ENCODE results near the gene MUC5B.

MUC5B gene

GRCh38 chr11:1285316-1285744 lies 62.5 kb downstream of the MUC5B start:
- H3K4me3 ChIP-seq (ENCODE audit: low read length): no peak overlapping the region
- no peak for TF ChIP-seq CTCF (conservative IDR thresholded peaks at IDR 0.05; ENCODE audit: low read depth, low read length)
- no peak for DNase-seq (ENCODE audit: low read depth)

DNA sequence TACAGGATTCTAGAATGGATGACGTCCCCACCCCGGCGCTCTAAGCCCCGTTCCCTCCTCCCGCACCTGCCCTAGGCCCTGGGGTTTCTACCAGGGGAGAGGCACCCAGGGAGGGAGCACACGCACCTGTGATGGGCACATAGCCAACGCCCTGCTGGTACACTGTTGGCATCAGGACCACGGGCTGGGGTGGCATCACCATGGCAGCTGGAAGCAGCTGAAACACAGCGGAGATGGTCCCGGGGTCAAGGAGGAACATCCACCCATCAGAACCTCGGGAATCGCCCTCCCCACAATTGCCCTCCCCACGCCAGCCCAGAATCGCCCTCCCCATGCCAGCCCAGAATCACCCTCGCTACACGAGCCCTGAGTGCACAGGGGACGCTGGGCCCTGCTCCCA lies 63.0 kb downstream of the MUC5B start:
- H3K4me3 ChIP-seq (ENCODE audit: low read length): no peak overlapping the region
- TF ChIP-seq CTCF (conservative IDR thresholded peaks at IDR 0.05; ENCODE audit: low read depth, low read length): no peak
- no peak for DNase-seq (ENCODE audit: low read depth)

DNA sequence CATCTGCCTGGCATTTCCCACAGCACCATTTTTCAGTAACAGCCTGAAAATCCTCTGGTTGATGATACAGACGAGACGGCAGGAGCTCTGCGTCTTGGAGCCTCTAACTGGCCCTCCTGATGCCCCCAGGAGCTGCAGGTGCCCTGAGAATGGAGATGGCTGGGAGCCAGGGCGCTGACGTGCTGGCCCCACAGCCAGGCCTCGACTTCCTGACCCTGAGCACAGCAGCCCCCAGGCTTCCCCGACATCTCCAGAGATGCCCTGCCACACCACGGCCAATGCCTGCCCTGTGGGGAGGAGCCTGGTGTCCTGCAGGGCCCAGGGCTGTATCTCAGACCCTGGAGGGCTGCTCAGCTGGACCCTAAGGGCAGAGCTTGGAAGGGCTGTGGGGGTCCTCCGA lies 65.1 kb downstream of the MUC5B start:
- no peak for TF ChIP-seq CTCF (conservative IDR thresholded peaks at IDR 0.05; ENCODE audit: low read depth, low read length)
- no peak for DNase-seq (ENCODE audit: low read depth)
- no peak overlapping the region for H3K4me3 ChIP-seq (ENCODE audit: low read length)

DNA sequence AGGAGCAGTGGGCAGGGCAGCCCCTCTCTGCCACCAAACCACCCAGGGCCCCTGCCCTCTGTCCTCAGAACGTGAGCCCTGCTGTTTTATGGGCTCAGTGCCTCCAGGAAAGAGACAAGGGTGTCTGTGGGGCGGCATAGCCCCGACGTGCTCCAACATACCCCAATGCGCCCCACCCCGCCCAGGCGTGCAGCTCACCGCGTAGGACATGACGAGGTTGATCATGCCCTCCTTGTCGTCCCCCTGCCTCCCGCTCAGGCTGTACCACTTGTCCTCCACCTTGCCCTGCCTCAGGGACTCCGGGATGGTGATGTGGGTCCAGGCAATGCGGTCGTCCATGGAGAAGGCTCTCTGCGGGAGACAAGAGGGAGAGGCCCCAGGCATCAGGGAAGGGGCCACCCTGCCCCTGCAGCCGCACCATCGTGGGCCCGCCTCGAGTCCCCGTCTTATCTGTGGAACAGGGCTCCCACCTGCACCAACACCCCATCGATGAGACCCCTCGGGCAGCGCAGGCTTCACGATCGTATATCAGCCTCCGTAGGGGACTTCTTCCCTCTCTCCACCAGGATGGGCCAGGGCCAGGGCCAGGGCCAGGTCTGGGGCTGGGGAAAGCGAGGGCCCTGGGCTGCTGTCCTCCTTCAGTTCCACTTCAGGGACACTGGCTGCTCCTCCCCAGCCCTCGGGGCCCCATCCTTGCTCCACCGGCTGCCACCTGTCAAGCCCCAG lies 65.7 kb downstream of the MUC5B start:
- H3K4me3 ChIP-seq (ENCODE audit: low read length): no peak overlapping the region
- TF ChIP-seq CTCF (conservative IDR thresholded peaks at IDR 0.05; ENCODE audit: low read depth, low read length): no peak
- DNase-seq (ENCODE audit: low read depth): no peak

DNA sequence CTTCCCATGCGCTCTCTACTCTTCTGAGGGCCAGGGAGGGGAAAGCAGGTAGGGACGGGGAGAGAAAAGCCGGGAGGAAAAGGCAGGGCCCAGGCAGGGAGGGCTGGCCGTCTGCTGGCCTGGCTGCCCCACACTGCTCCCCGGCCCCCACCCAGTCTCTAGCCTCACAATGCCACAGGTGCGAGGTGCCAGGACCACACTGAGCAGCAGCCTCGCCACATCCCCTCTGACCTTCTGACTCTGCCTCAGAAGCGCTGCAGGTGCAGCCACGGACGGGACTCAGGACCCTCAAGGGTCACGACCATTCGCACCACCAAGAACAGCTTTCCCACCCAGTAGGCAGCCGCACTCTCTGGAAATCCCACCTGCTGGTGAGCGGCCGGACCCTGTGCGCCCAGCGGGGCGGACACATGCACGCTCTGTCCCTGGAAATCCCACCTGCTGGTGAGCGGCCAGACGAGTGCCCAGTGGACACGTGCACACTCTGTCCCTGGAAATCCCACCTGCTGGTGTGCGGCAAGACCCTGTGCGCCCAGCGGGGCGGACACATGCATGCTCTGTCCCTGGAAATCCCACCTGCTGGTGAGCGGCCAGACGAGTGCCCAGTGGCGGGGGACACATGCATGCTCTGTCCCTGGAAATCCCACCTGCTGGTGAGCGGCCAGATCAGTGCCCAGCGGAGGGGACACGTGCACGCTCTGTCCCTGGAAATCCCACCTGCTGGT lies 66.5 kb downstream of the MUC5B start:
- no peak for DNase-seq (ENCODE audit: low read depth)
- no peak overlapping the region for H3K4me3 ChIP-seq (ENCODE audit: low read length)
- TF ChIP-seq CTCF (conservative IDR thresholded peaks at IDR 0.05; ENCODE audit: low read depth, low read length): no peak

- no peak for DNase-seq (ENCODE audit: low read depth)
- no peak overlapping the region for H3K4me3 ChIP-seq (ENCODE audit: low read length)
- TF ChIP-seq CTCF (conservative IDR thresholded peaks at IDR 0.05; ENCODE audit: low read depth, low read length): no peak
These were observed 67.5 kb downstream of the MUC5B start for GRCh38 chr11:1290052-1291040.

All from retinal pigment epithelial cell (primary cell).